Breast epithelium (tissue), 3 donors: ENCODE data around the gene VAMP1.
A peak's percentile ranks its signal among the peaks of the same experiment; 100 is the strongest.

Experiments
- CTCF ChIP-seq, 3 donors: fragments of 450-650 bp; IDR thresholded peaks; one replicate each; pipeline ENCODE4 v1.5.1; 2016 to 2017; ENCODE audit warnings: antibody characterized with exemption in 3 of 3, mild to moderate bottlenecking in 3 of 3, moderate library complexity in 3 of 3
- POLR2A ChIP-seq: fragments of 450-650 bp; IDR thresholded peaks from one replicate; pipeline ENCODE4 v1.6.1; 2016; ENCODE audit warnings: antibody characterized with exemption, mild to moderate bottlenecking, moderate library complexity
- POLR2AphosphoS5 ChIP-seq, 3 donors: sonication (generic); formaldehyde crosslinking; IDR thresholded peaks; one replicate each; pipeline ENCODE4 v1.6.1; 2017; ENCODE audit warnings: antibody characterized with exemption in 3 of 3

GRCh38 chr12:6451348-6452244 is 18.9 kb downstream of the VAMP1 start, which contains the start of gene TAPBPL:
- TF ChIP-seq CTCF (IDR thresholded peaks at IDR 0.05) (no peak), POLR2AphosphoS5 (IDR thresholded peaks at IDR 0.05) (peak; percentile 3 to 69 (median 58)), POLR2A (no peak)
